Measurements from ENCODE around the gene OLA1.

The OLA1 gene

GRCh38 chr2:174063492-174064092 is 184.7 kb downstream of the OLA1 start:
- no peak for DNase-seq (ENCODE audit: low spot score)

DNA sequence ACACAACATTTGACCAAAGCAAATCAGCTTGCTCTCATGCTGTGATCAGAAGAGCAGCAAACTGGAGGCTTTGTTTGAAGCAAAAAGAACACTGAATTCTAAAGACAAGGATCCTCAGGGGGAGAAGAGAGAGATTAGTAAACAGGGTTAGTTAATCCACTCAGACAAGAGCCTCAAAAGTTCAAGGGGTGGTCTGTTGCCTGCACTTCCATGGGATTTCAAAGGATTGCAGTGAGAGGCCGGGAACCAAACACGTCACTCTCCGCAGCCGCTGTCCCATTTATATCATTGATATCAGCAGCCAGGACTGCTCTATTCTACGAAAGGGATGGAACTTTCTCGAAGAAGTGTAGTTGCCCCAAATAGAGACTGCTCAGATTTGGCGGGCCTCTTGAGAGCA is 185.4 kb downstream of the OLA1 start:
- DNase-seq (ENCODE audit: low spot score) = no peak

GRCh38 chr2:174059884-174060244 is 188.5 kb downstream of the OLA1 start:
- DNase-seq (ENCODE audit: low spot score) = no peak

GRCh38 chr2:174059178-174059883 is 189.0 kb downstream of the OLA1 start:
- no peak for DNase-seq (ENCODE audit: low spot score)

- DNase-seq (ENCODE audit: low spot score) = no peak
These were observed 189.9 kb downstream of the OLA1 start for GRCh38 chr2:174058456-174058855.

DNA sequence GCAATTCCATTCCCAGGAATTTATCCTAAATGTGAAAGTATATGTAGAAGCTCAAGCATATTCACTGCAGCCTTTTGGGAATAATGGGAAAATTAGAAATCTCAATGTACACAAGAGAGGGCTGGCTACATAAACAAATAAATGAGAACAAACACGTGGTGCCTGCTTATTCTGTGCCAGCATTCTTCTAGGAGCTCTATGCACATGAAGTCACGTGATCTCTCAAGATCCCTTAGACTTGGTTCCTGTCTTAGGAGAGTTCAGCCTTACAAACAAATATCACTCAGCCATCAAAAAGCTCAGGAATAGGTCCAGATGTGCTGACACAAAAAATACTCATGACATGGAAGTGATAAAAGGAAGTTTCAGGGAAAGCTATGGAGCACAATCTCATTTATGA is 190.3 kb downstream of the OLA1 start:
- DNase-seq (ENCODE audit: low spot score) = no peak

- DNase-seq (ENCODE audit: low spot score) = no peak
These were observed 193.4 kb downstream of the OLA1 start for GRCh38 chr2:174054926-174055325.

GRCh38 chr2:174053355-174054151 is 194.8 kb downstream of the OLA1 start:
- no peak for DNase-seq (ENCODE audit: low spot score)

DNA sequence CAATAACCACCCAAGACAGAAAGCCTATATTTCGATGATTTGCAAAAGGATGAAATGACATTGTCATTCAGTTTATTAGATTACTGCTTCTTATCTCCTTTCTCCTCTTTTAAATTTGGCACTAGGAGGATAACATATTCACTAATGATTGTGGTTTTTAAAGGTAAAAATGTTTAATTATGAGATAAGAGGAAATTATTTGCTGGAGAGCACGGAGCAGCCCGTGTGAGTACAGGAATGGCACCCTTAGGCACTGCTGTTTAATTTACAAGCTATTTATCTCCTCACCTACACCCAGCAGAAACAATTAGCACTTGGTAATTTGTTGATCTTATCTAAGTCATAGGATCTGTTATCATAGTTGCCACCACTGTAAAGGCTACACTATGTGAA is 195.8 kb downstream of the OLA1 start:
- DNase-seq (ENCODE audit: low spot score) = no peak

- DNase-seq (ENCODE audit: low spot score) = no peak
These were observed 196.4 kb downstream of the OLA1 start for GRCh38 chr2:174051741-174052583.

- DNase-seq (ENCODE audit: low spot score) = no peak
These were observed 197.3 kb downstream of the OLA1 start for GRCh38 chr2:174051068-174051467.

- no peak for DNase-seq (ENCODE audit: low spot score)
These were observed 198.4 kb downstream of the OLA1 start for GRCh38 chr2:174049895-174050294.

DNA sequence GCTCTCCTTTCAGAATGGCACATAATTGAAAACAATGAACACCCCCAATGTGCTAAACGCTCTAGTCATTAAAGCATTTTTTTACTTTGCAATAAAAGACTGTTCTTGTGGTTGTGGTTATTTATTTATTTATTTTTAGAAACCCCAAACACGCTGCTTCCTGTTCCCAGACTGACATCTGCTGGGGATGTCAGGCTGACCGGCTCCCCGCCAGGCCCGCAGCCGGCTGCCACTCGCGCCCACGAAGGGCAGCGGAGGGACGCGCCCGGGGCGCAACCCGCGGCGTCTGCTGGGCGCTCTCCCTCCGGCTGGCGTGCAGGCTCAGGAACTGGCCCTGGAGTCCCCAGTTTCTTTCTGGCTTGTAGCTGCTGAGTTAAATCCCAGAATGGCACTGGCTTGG is 200.1 kb downstream of the OLA1 start:
- DNase-seq (ENCODE audit: low spot score) = no peak

GRCh38 chr2:174047746-174048145 is 200.6 kb downstream of the OLA1 start:
- DNase-seq (ENCODE audit: low spot score) = no peak

- no peak for DNase-seq (ENCODE audit: low spot score)
These were observed 202.2 kb downstream of the OLA1 start for GRCh38 chr2:174046172-174046571.

DNA sequence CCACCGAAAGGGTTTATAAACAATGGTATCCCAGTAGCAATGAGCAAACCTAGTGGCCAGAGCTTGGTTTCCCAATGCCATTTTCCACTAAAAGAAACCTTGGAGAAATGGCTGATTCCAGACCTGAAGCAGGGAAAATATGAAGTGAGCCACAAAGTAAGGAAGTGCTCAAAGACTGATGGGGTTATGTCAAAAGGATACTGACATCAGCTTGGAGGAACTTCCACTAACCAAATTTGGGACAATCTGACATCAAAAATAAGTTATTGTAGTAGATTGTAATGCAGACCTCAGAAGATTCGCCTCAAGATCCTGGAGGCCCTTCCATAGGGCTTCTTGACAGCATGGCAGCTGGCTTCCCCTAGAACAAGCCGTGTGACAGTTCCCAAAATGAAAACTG is 203.8 kb downstream of the OLA1 start:
- no peak for DNase-seq (ENCODE audit: low spot score)

- no peak for DNase-seq (ENCODE audit: low spot score)
These were observed 208.0 kb downstream of the OLA1 start for GRCh38 chr2:174040417-174040701.

GRCh38 chr2:174039551-174040416 is 208.5 kb downstream of the OLA1 start:
- DNase-seq (ENCODE audit: low spot score) = peak; percentile 94

- no peak for DNase-seq (ENCODE audit: low spot score)
These were observed 209.9 kb downstream of the OLA1 start for GRCh38 chr2:174038462-174038861.

DNA sequence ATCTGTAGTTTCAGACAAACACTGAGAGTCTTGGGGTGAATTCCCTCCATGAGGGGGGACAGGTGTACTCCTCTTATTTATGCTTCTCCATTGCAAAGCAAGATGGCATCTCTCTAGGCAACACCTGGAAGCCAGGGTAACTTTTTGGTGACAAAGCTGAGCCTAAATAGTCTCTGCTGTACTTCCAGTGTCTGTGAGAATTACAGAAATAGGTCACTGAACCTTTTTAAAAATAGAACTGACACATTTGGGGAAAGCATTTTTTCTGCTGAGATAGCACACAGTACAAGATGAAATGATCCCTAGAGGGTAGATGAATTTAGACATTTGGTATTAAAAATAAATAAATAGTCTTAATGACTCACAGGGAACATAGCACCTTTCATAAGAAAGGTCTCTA is 211.5 kb downstream of the OLA1 start:
- no peak for DNase-seq (ENCODE audit: low spot score)

- DNase-seq (ENCODE audit: low spot score) = no peak
These were observed 212.2 kb downstream of the OLA1 start for GRCh38 chr2:174035981-174036742.

Data from pons (tissue), 1 donor.